Measurements from ENCODE around the gene DCTPP1.

- TF ChIP-seq TAF1 (IDR thresholded peaks at IDR 0.05; ENCODE audit: low read depth, low read length), result no peak
- TF ChIP-seq POLR2A (IDR thresholded peaks at IDR 0.05; ENCODE audit: low read depth, low read length), result no peak
- no peak for TF ChIP-seq POLR2AphosphoS5 (IDR thresholded peaks at IDR 0.05; ENCODE audit: low read depth, low read length)
- TF ChIP-seq SPI1 (IDR thresholded peaks at IDR 0.05; ENCODE audit: low read depth, low read length), result no peak
- no peak for TF ChIP-seq PAX5 (IDR thresholded peaks at IDR 0.05; ENCODE audit: insufficient read depth, low read length, severe bottlenecking)
Observed at GRCh38 chr16:30374538-30374937, 55.3 kb downstream of the DCTPP1 start, which contains the start of gene MYL11.
